Measurements from ENCODE around the gene CASTOR2. TPM values are rescaled to one million over a fixed set of nuclear protein-coding genes. Genes with fewer than 3 reads are reported as not detected.
"Not testable (repeated sequence)": the region's sequence is repeated elsewhere in the genome, so short reads cannot be mapped to it uniquely, and the experiment has no call there.

CASTOR2 gene
- total RNA-seq, 1 experiment from 2014 or later: 7.4 TPM

GRCh38 chr7:75050501-75050900 is 86.0 kb downstream of the CASTOR2 start:
- DNase-seq (ENCODE audit: low read depth): no peak

DNA sequence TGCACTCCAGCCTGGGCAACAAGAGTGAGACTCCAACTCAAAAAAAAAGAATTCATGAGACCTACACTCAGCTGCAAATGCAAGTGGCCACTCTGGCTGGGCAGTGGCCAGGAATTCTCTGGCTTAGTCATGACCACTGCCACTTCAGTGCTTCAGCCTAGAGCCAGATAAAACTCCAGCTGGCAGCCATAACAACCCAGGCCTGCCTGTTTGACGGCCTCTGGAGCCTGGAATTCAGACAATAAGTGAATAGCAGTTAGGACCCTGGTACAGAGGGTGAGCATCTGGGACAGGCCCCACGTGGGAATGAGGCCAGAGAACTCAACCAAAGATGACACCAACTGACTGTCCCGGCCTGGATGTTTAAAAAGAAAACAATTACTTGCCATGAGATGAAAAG is 90.2 kb downstream of the CASTOR2 start:
- peak; percentile 98 for DNase-seq (ENCODE audit: low read depth)

DNA sequence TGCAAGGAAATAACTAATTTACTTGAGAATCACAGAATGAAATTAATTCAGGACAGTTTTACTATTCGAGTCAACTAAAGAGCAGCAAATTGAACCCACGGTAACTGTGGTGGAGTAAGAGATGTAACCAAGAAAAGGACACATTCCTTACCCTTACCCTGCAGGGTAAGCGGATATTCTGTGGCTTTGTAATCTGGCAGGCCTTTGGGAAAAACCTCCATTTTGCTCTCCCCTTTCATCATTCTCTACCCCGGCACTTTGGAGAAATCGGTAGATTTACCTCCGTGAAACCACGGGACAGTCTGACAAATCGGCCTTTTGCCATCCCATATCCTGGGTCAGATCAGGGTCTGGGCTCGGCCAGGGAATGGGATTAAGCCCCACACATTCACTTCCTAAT is 90.7 kb downstream of the CASTOR2 start:
- DNase-seq (ENCODE audit: low read depth): peak; percentile 60

- peak; percentile 77 for DNase-seq (ENCODE audit: low read depth)
Measured at GRCh38 chr7:75055830-75056772, 91.6 kb downstream of the CASTOR2 start.

GRCh38 chr7:75058406-75058805 is 93.9 kb downstream of the CASTOR2 start:
- DNase-seq (ENCODE audit: low read depth): no peak

DNA sequence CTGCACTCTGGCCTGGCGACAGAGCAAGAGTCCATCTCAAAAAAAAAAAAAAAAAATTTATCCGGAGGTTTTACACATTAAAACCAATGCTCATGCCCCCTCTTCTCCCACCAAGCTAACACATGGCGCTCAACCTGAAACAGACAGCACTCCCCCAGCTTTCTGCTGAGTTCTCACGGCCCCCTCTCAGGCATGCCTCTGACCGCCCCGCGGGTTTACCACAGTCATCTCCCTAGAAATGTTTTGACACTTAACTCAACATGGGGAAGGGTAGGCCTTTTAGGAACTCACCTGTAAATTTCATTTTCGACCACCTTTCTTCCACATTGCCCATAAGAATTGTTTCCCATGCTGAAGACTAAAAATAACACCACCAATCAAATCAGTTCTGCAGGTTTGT is 99.8 kb downstream of the CASTOR2 start:
- DNase-seq (ENCODE audit: low read depth): no peak

GRCh38 chr7:75064801-75065200 is 100.3 kb downstream of the CASTOR2 start:
- DNase-seq (ENCODE audit: low read depth): no peak

- no peak for DNase-seq (ENCODE audit: low read depth)
Measured at GRCh38 chr7:75066521-75066920, 102.0 kb downstream of the CASTOR2 start.

DNA sequence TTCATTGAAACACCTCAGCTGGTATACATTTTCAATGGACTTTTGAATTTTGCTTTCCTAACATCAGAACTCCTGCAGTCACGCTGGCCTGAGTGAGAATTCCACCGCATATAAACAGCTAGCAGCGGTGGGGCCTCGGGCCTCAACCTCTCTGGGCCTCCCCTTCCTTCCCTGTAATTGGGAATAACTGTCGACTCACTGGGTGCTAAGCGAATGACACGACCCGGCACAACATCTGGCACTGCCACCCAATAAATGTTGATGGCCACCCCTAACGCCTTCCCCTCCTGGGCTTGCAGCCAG is 108.4 kb downstream of the CASTOR2 start:
- no peak for DNase-seq (ENCODE audit: low read depth)

GRCh38 chr7:75074262-75074641 is 109.7 kb downstream of the CASTOR2 start:
- DNase-seq (ENCODE audit: low read depth): not testable (repeated sequence)

Other genes with a start within 250 kb of the CASTOR2 start
- gene NCF1, start 190.7 kb upstream of the CASTOR2 start, total RNA-seq (2014; rRNA removed; shearing (Covaris generic)): not detected in 2 replicates
- gene GTF2IRD2, start 113.1 kb upstream of the CASTOR2 start, total RNA-seq (2014; rRNA removed; shearing (Covaris generic)): 11.3 and 29.0 TPM in 2 replicates
- 41.6 and 46.1 TPM in 2 replicates for gene RCC1L, start 109.1 kb downstream of the CASTOR2 start, total RNA-seq (2014; rRNA removed; shearing (Covaris generic))
- gene GTF2IRD2B, start 127.9 kb downstream of the CASTOR2 start, total RNA-seq (2014; rRNA removed; shearing (Covaris generic)): 37.9 and 41.6 TPM in 2 replicates